ENCODE results near the gene SGMS1.

GRCh38 chr10:50318129-50318528, 305.6 kb downstream of the SGMS1 start:
- TF ChIP-seq CTCF (IDR thresholded peaks at IDR 0.05) (no peak), POLR2A (IDR thresholded peaks at IDR 0.05) (no peak), POLR2AphosphoS5 (IDR thresholded peaks at IDR 0.05) (no peak)

All from transverse colon (tissue), 4 donors.